Upper lobe of right lung (tissue), 1 donor: ENCODE results near the gene PLA2G4D. TPM values are rescaled to one million over a fixed set of nuclear protein-coding genes. Genes with fewer than 3 reads are reported as not detected.

Experiments
- ATAC-seq: fragments of 200-7000 bp; cut with Tn5 transposase; one replicate; pipeline ENCODE4 v1.9.1; 2020; ENCODE audit warnings: mild to moderate bottlenecking, moderate library complexity
- DNase-seq: peaks from one replicate; pipeline ENCODE4 v3.0.0-alpha.2; 2020
- H3K27ac ChIP-seq: fragments of 200-600 bp; one replicate; pipeline ENCODE4 v1.8.0; 2022
- H3K27me3 ChIP-seq: fragments of 200-600 bp; one replicate; pipeline ENCODE4 v1.8.0; 2022; ENCODE audit warnings: mild to moderate bottlenecking
- H3K36me3 ChIP-seq: fragments of 200-600 bp; one replicate; pipeline ENCODE4 v1.8.0; 2022
- H3K4me1 ChIP-seq: fragments of 200-600 bp; one replicate; pipeline ENCODE4 v1.8.0; 2022
- H3K4me3 ChIP-seq: fragments of 200-600 bp; one replicate; pipeline ENCODE4 v1.8.0; 2022; ENCODE audit warnings: mild to moderate bottlenecking
- H3K9me3 ChIP-seq: fragments of 200-600 bp; one replicate; pipeline ENCODE4 v1.8.0; 2022
- CTCF ChIP-seq: fragments of 200-600 bp; IDR thresholded peaks from one replicate; pipeline ENCODE4 v1.8.0; 2022; ENCODE audit warnings: antibody characterized with exemption
- intact Hi-C: fragments of 100-400 bp; cut with DNase I; formaldehyde crosslinking; loops from one replicate; pipeline ENCODE4 v1.11.0; 2022
- total RNA-seq: library from RNA; stranded (reverse); fragmentation: NEBNext Ultra II Directional; extraction: Animal tissue kit (Norgen Biotek cat#: 25700); gene quantifications from one replicate; pipeline ENCODE4 v1.2.1, GENCODE V29; 2021
- donor health status: DM: no; HTN: yes; CAD: no; lungs with severe emphysema.

Gene PLA2G4D
- total RNA-seq, 1 donor from 2014 or later: not detected

- Histone ChIP-seq H3K27ac (peak overlapping the region; percentile 24), H3K4me1 (peaks cover 9% of the 10 kb centered on the region), H3K4me3 (no peak overlapping the region), H3K9me3 (no peaks in the 10 kb centered on the region), H3K27me3 (no peaks in the 10 kb centered on the region), H3K36me3 (no peaks in the 10 kb centered on the region)
- no peak for ATAC-seq
- intact Hi-C loops: no loop called here
- no peak for TF ChIP-seq CTCF
- no peak for DNase-seq
These were observed 57.4 kb downstream of the PLA2G4D start for GRCh38 chr15:42036966-42037365.

- no peaks in the 10 kb centered on the region for H3K27me3 ChIP-seq
- no peak for TF ChIP-seq CTCF
- no peaks in the 10 kb centered on the region for H3K9me3 ChIP-seq
- DNase-seq (no peak), ATAC-seq (peak; percentile 4)
- intact Hi-C loops: no loop called here
- H3K4me3 ChIP-seq: no peak overlapping the region
- H3K4me1 ChIP-seq: peaks cover 9% of the 10 kb centered on the region
- H3K27ac ChIP-seq: no peak overlapping the region
- H3K36me3 ChIP-seq: no peaks in the 10 kb centered on the region
These were observed 58.1 kb downstream of the PLA2G4D start for GRCh38 chr15:42036112-42036905.

- ATAC-seq (peak; percentile 72), DNase-seq (no peak)
- no peaks in the 10 kb centered on the region for H3K36me3 ChIP-seq
- peak overlapping the region; percentile 11 for H3K27ac ChIP-seq
- no peak for TF ChIP-seq CTCF
- H3K4me1 ChIP-seq: peaks cover 9% of the 10 kb centered on the region
- intact Hi-C loops: no loop called here
- H3K9me3 ChIP-seq: no peaks in the 10 kb centered on the region
- H3K4me3 ChIP-seq: no peak overlapping the region
- H3K27me3 ChIP-seq: no peaks in the 10 kb centered on the region
These were observed 59.0 kb downstream of the PLA2G4D start for GRCh38 chr15:42035435-42035761.

GRCh38 chr15:42034628-42035434, 59.5 kb downstream of the PLA2G4D start:
- TF ChIP-seq CTCF: no peak
- H3K27ac ChIP-seq: peak overlapping the region; percentile 11
- H3K4me1 ChIP-seq: peaks cover 9% of the 10 kb centered on the region
- no peak overlapping the region for H3K4me3 ChIP-seq
- H3K36me3 ChIP-seq: no peaks in the 10 kb centered on the region
- no peaks in the 10 kb centered on the region for H3K9me3 ChIP-seq
- intact Hi-C loops: no loop called here
- DNase-seq (no peak), ATAC-seq (no peak)
- no peaks in the 10 kb centered on the region for H3K27me3 ChIP-seq

GRCh38 chr15:42033214-42033873, 61.0 kb downstream of the PLA2G4D start:
- ATAC-seq (no peak), DNase-seq (no peak)
- no peak for TF ChIP-seq CTCF
- intact Hi-C loops: no loop called here
- H3K36me3 ChIP-seq: no peaks in the 10 kb centered on the region
- H3K4me3 ChIP-seq: no peak overlapping the region
- peaks cover 9% of the 10 kb centered on the region for H3K4me1 ChIP-seq
- H3K27me3 ChIP-seq: no peaks in the 10 kb centered on the region
- H3K27ac ChIP-seq: no peak overlapping the region
- H3K9me3 ChIP-seq: no peaks in the 10 kb centered on the region
